Activated gamma-delta T cell treated with anti-CD3 and anti-CD28 coated beads, Interleukin-2, amount 50 U/mL, for 16 hours (primary cell): ENCODE data around the gene ARHGEF19.
"Not testable (repeated sequence)": the region's sequence is repeated elsewhere in the genome, so short reads cannot be mapped to it uniquely, and the experiment has no call there.

Experiments
- DNase-seq: peaks from one replicate; pipeline ENCODE4 v3.0.0-alpha.2; 2020; ENCODE audit warnings: low read depth

ARHGEF19 gene

GRCh38 chr1:16204216-16204615 lies 8.2 kb downstream of the ARHGEF19 start:
- DNase-seq, result no peak

- no peak for DNase-seq
Observed at GRCh38 chr1:16203550-16203949, 8.9 kb downstream of the ARHGEF19 start.

GRCh38 chr1:16202281-16203210 lies 9.9 kb downstream of the ARHGEF19 start:
- DNase-seq, result no peak

- DNase-seq, result no peak
Observed at GRCh38 chr1:16199700-16200099, 12.8 kb downstream of the ARHGEF19 start.

GRCh38 chr1:16199157-16199501 lies 13.3 kb downstream of the ARHGEF19 start:
- DNase-seq, result no peak

- DNase-seq, result no peak
Observed at GRCh38 chr1:16198444-16199156, 13.9 kb downstream of the ARHGEF19 start.

GRCh38 chr1:16196874-16197273 lies 15.6 kb downstream of the ARHGEF19 start:
- DNase-seq, result no peak

- DNase-seq, result not testable (repeated sequence)
Observed at GRCh38 chr1:16196139-16196538, 16.3 kb downstream of the ARHGEF19 start.

GRCh38 chr1:16195518-16195905 lies 16.9 kb downstream of the ARHGEF19 start:
- DNase-seq, result no peak

- DNase-seq, result no peak
Observed at GRCh38 chr1:16191916-16192546, 20.4 kb downstream of the ARHGEF19 start.

- no peak for DNase-seq
Observed at GRCh38 chr1:16191309-16191708, 21.1 kb downstream of the ARHGEF19 start.

GRCh38 chr1:16189921-16190621 lies 22.4 kb downstream of the ARHGEF19 start:
- DNase-seq, result no peak

- no peak for DNase-seq
Observed at GRCh38 chr1:16189003-16189402, 23.4 kb downstream of the ARHGEF19 start.

GRCh38 chr1:16187748-16188401 lies 24.6 kb downstream of the ARHGEF19 start:
- DNase-seq, result peak; percentile 63

GRCh38 chr1:16186655-16187235 lies 25.7 kb downstream of the ARHGEF19 start:
- no peak for DNase-seq

- DNase-seq, result no peak
Observed at GRCh38 chr1:16184557-16185303, 27.7 kb downstream of the ARHGEF19 start.

GRCh38 chr1:16183765-16184556 lies 28.5 kb downstream of the ARHGEF19 start:
- DNase-seq, result no peak

- DNase-seq, result no peak
Observed at GRCh38 chr1:16183179-16183578, 29.3 kb downstream of the ARHGEF19 start.

- no peak for DNase-seq
Observed at GRCh38 chr1:16181887-16182719, 30.3 kb downstream of the ARHGEF19 start.
